ENCODE results near the gene MPST. TPM values are rescaled to one million over a fixed set of nuclear protein-coding genes. Genes with fewer than 3 reads are reported as not detected.

The MPST gene
- total RNA-seq: 215 and 252 TPM in 2 replicates

- TF ChIP-seq, protein P1, sequence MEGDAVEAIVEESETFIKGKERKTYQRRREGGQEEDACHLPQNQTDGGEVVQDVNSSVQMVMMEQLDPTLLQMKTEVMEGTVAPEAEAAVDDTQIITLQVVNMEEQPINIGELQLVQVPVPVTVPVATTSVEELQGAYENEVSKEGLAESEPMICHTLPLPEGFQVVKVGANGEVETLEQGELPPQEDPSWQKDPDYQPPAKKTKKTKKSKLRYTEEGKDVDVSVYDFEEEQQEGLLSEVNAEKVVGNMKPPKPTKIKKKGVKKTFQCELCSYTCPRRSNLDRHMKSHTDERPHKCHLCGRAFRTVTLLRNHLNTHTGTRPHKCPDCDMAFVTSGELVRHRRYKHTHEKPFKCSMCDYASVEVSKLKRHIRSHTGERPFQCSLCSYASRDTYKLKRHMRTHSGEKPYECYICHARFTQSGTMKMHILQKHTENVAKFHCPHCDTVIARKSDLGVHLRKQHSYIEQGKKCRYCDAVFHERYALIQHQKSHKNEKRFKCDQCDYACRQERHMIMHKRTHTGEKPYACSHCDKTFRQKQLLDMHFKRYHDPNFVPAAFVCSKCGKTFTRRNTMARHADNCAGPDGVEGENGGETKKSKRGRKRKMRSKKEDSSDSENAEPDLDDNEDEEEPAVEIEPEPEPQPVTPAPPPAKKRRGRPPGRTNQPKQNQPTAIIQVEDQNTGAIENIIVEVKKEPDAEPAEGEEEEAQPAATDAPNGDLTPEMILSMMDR (conservative IDR thresholded peaks at IDR 0.05; ENCODE audit: low read depth, low read length): no peak
- DNase-seq (ENCODE audit: low read depth): no peak
- peak within 1 kb of the TSS; percentile 90 for H3K4me3 ChIP-seq (ENCODE audit: low read depth, low read length)
Measured at GRCh38 chr22:37019309-37020191, at the start of gene MPST, which contains the start of gene TST. Gene MPST, plus strand, starts transcription at chr22:37019742. Its CDS starts 95 bp downstream, at chr22:37019837. Gene TST, minus strand, starts transcription at chr22:37019447. Its CDS starts 715 bp downstream, at chr22:37018732.

DNA sequence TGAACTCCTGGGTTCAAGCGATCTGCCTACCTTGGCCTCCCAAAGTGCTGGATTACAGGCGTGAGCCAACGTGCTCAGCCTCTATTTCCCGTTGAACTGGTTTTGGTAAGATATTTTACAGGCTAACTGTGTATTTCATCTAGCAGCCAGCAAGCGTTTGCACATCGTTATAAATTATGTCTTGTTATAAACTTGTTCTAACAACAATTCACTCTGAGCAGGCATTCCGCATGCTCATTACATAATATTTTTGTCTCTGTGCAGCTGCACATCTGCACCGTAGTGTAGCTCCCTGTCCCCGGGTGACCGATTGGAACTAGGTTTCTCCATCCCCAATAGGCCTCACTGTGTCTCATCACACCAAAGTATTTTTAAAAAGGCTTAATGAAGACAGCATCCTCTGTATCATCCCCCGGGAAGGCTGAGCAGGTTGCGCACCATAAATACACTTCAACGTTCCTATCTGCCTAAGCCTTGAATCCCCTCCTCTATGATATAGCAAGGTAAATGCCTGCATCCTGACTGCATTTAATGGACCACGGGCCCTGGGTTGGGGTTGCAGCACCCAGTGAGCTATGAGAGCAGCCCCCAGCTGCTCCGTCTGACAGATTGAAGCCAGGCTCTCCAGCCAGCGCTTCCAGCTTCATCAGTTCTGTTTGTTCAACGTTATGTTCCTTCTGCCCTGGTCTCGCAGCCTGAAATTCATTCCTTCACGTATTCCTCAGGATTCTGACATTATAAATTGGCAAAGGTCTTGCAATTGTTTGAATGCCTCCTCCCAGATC is 48.0 kb upstream of the MPST start:
- no peak for DNase-seq (ENCODE audit: low read depth)
- TF ChIP-seq, protein P1 (conservative IDR thresholded peaks at IDR 0.05; ENCODE audit: low read depth, low read length): no peak
- no peak overlapping the region for H3K4me3 ChIP-seq (ENCODE audit: low read depth, low read length)

DNA sequence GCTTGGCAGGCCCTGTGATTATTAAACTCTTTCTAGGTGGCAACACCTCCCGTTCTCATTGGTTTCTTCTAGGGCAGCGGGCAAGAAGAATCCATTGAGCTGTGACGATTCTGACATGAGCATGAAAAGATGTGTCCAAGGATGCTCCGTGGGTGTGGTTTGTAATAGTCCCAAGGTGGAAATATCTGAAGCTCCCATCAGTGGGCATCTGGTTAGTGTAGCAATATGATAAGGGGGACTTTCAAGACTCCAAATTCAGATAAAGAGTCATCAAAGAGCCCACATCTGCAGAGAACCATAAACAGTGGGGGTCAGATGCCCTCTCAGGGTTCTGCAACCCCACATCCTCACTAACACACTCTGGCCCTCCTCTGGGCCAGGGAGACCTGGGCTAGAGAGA is 42.9 kb upstream of the MPST start:
- no peak for DNase-seq (ENCODE audit: low read depth)
- H3K4me3 ChIP-seq (ENCODE audit: low read depth, low read length): no peak overlapping the region
- TF ChIP-seq, protein P1 (conservative IDR thresholded peaks at IDR 0.05; ENCODE audit: low read depth, low read length): no peak

DNA sequence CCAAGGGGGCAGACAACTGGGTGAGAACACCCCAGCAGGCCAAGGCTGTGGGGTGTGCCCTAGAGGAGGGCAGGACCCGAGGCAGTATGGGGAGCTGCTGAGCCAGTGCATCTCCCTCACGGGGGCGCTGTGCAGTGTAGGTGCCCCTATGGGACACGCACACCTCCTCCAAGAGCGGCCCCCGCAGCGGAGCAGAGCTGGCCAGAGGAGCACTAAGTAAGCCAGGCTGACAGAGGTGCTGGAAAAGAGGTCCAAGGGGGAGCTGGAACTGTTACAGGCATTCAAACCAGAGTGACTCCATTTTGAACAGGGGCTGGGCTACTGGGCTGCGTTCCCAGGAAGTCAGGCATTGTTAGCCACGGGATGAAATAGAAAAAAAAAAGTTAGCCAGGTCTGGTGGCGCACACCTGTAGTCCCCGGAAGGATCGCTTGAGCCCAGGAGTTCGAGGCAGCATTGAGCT is 42.1 kb upstream of the MPST start:
- TF ChIP-seq, protein P1 (conservative IDR thresholded peaks at IDR 0.05; ENCODE audit: low read depth, low read length): peak; percentile 37
- peak overlapping the region; percentile 32 for H3K4me3 ChIP-seq (ENCODE audit: low read depth, low read length)
- DNase-seq (ENCODE audit: low read depth): no peak

- DNase-seq (ENCODE audit: low read depth): no peak
- TF ChIP-seq, protein P1 (conservative IDR thresholded peaks at IDR 0.05; ENCODE audit: low read depth, low read length): peak; percentile 87
Measured at GRCh38 chr22:36977947-36978660, 41.4 kb upstream of the MPST start.

More at GRCh38 chr22:36977947-36978660, 41.4 kb upstream of the MPST start:
- H3K4me3 ChIP-seq (ENCODE audit: low read depth, low read length): peak overlapping the region; percentile 32

Measured in epithelial cell of proximal tubule (primary cell).